COLO829 (cell line): ENCODE measurements around the gene C10orf143.
"Not testable (repeated sequence)": the region's sequence is repeated elsewhere in the genome, so short reads cannot be mapped to it uniquely, and the experiment has no call there.

Experiments
- DNase-seq: peaks from one replicate; pipeline ENCODE4 v3.0.0; 2012; ENCODE audit warnings: low spot score

Gene C10orf143

DNA sequence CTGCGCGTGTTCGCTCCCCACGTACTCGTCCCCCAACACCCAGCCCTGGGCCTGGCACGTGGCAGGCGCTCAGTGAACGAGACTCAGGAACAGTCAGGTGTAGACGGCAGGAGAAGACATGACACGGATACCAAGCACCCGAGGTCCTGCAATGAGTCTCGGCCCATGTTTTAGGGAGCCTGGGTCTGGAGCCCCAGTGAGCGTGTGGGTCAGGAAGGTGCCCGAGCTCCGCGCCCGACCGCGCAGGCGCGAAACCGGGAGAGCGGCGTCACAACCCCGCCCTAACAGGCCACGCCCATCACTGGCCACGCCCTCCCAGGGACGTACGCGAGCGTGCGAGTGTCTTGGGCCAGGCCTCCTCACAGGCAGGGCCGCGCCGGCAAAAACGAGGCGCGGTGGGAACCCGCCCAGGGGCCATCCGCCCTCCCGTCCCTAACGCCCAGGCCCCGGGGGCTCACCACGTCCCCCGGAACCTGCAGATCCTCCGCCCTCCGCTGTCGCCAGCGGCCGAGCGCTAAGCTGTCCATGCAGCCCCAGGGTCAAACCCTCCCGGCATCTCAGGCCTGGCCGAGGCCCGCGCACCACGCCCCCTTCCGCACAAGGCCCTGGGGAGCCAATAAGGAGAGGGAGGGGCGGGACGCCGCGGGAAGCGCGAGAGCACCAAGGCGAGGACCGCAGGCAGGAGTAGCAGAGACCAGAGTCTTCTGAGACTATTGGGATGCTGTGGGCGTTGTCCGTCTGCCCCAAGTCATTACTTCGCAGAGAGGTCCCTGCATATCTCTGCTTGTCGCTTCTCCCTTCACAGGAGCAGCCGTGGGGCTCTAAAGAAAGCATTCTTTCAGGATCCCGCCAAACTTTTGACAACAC, at the start of gene C10orf143:
Gene C10orf143, minus strand, starts transcription at position 585 of the 867 bp plus-strand sequence. Its CDS starts 58 bp downstream, at position 527.
- DNase-seq: peak; percentile 90

- DNase-seq: no peak
Observed at GRCh38 chr10:130159192-130159794, 48.7 kb upstream of the C10orf143 start.

GRCh38 chr10:130146042-130146441, 35.4 kb upstream of the C10orf143 start:
- DNase-seq: no peak

GRCh38 chr10:130141878-130142277, 31.2 kb upstream of the C10orf143 start:
- DNase-seq: no peak

GRCh38 chr10:130141460-130141859, 30.8 kb upstream of the C10orf143 start:
- DNase-seq: no peak

DNA sequence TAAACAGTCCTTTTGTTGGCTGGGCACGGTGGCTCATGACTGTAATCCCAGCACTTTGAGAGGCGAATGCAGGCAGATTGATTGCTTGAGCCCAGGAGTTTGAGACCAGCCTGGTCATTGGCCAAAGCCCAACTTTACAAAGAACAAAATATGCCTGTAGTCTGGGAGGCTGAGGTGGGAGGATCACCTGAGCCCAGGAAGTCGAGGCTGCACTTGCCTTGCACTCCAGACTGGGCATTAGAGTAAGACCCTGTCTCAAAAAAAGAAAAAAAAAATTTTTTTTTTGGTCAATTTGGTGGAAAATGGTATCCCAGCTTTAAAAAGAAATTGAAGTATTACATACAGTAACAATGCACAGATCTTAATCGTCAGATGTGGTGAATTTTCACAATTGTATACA, 30.4 kb upstream of the C10orf143 start:
- no peak for DNase-seq

- no peak for DNase-seq
Observed at GRCh38 chr10:130140425-130140824, 29.8 kb upstream of the C10orf143 start.

DNA sequence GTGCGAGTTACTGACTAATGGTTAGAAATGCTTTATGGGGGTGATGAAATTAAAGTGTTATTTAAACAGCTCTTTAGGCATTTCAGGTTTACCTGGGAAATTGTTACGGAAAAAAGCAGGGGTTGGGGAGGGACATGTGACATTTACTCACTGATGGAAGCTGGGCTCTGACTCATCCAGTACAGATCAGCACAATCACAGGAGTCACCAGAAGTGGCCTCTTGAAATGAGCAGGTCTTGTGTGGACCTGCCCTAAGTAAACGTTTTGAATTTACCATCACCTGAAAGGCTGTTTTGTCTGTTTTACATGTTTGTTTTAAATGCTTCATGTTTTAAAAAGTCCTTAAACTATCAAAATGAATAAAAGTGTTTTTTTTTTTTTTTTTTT, 27.8 kb upstream of the C10orf143 start:
- peak; percentile 47 for DNase-seq

GRCh38 chr10:130137659-130138478, 27.2 kb upstream of the C10orf143 start:
- no peak for DNase-seq

DNA sequence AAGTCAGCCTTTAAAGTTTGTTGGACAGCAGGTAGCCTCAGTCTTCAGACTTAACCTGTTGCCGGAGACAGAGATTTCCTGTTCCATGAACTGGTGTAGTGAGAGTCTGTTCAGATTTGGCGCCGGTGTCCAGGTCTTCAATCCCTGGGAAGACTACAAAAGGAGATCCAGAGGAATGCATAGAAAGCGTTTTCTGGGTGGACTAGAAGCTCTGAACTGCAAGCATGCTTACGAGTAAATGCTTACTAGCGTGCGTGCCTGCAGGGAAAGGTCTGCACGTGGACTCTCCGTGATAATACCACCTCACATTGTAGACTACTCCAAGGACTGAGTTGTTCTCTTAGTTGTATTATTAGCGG, 26.4 kb upstream of the C10orf143 start:
- peak; percentile 28 for DNase-seq

- DNase-seq: peak; percentile 63
Observed at GRCh38 chr10:130136226-130137089, 25.8 kb upstream of the C10orf143 start, which contains the start of gene GLRX3. Gene GLRX3, plus strand, starts transcription at chr10:130136391. Its CDS starts 30 bp downstream, at chr10:130136421.

GRCh38 chr10:130135676-130136225, 25.1 kb upstream of the C10orf143 start:
- DNase-seq: no peak

GRCh38 chr10:130128922-130129321, 18.3 kb upstream of the C10orf143 start:
- DNase-seq: no peak

DNA sequence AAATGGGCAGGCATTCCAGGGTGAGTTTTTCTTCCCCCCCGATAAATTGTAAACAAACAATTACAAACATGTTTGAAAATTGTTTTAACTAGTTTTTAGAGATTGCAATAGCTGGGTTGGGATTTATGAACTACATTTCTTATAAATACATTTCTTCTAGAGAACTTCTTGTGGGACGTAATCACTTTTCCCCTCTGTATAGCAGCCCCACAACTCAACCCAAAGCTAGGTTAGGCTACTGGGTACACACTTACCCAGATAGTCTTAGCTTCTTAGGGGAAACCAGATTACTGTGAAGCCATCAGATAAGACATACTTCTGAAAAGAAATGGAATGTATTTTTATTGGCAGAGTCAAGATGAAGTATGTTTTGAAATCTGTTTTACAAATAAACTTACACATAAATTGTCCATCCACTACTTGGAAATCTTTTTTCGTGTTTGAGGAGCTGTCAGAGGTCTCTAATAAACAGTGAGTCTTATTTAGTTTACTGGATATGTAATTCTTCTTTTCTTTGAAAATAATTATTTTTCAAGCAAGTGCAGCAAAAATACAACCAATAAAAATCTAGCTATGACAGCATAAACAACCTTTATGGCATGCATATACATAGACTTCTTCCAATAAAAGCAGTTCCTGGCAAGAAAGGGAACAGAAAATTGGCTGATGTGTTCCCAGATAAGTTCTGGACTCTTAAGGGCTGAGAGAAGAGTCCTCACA, 17.6 kb upstream of the C10orf143 start:
- no peak for DNase-seq

GRCh38 chr10:130127364-130128061, 16.9 kb upstream of the C10orf143 start:
- peak; percentile 72 for DNase-seq

- no peak for DNase-seq
Observed at GRCh38 chr10:130121486-130122079, 11.0 kb upstream of the C10orf143 start.

- DNase-seq: not testable (repeated sequence)
Observed at GRCh38 chr10:130117535-130117934, 6.9 kb upstream of the C10orf143 start.

DNA sequence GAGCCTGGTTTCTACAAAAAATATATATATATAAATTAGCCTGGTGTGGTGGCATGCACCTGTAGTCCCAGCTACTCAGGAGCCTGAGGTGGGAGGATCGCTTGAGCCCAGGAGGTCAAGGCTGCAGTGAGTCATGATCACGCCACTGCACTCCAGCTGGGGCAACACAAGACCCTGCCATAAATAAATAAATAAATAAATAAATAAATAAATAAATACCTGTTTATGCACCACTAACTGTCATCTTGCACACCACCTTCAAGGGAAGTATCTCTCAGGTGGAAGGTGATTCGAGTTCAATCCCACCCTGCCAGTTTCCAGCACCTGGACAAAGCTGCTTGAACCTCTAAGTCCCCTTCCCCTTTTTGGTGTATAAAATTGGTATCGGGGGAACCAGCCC, 6.3 kb upstream of the C10orf143 start:
- not testable (repeated sequence) for DNase-seq

DNA sequence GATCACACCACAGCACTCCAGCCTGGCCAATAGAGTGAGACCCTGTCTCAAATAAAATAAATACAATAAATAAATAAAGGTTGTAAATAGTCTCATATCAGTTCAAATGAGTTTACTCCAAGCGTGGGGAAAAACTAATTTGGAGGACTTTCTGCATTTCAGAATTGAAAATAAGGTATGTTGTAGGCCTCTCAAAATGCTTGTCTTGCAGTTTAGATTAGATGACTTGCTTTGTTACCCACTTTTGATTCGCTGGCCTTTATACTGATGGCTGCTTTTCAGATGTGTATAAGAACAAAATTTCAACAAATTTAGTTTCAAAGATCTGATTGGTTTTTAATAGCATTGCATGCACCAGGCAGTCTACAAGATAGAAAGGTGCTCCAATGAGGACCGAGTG, 2.2 kb upstream of the C10orf143 start:
- no peak for DNase-seq

DNA sequence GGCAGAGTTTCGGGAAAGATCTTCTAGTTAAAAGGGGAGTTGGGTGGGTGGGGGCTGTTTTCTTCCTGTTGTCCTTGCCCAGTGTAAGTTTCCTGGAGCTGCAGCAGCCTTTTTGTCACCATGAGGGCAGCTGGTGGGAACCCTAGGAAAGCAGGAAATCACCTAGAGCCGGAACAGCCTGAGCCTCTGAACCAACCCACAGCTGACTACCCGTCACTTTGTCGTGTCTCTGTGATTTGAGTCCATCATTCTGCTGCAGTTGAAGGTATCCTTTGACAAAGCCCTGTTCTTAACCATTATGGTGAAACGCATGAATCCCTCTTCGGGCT, 1.2 kb upstream of the C10orf143 start:
- DNase-seq: no peak
